NCI-H146 (cell line): ENCODE data around the gene EMX1.

ENCODE experiments used
- DNase-seq: peaks from one replicate; lab custom pipeline; 2025; lab: John Stamatoyannopoulos, UW

The EMX1 gene

DNA sequence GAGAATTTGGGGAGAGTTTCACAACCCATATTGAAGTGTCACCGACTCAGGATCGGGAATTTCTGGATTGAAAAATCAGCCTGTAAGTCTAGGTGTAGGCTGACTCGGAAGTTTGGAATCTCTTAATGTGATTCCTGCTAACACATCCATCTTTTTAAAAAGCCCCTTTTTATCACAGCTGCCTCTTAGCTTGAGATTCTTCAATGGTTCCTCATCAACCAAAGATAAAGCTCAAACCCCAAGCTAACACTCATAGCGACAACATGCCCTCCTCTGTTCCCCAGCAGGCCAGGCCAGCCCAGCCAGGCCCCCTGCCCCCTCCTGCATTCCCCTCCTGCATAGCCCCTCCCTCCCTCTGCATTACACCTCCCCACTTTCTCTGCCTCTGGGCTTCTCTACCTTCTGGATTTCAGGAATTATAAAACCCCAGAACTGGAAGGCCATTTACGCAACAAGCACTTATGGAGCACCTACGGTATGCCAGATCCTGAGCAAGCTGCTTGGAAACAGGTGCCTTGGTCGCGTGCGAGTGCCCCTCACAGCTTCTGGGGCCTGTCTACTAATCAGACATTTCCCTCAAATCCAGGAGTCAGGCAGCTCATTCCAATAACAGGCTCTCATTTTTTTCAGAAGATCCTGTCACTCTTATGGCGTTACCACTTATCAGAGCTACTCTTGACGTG, 63.4 kb downstream of the EMX1 start:
- no peak for DNase-seq

DNA sequence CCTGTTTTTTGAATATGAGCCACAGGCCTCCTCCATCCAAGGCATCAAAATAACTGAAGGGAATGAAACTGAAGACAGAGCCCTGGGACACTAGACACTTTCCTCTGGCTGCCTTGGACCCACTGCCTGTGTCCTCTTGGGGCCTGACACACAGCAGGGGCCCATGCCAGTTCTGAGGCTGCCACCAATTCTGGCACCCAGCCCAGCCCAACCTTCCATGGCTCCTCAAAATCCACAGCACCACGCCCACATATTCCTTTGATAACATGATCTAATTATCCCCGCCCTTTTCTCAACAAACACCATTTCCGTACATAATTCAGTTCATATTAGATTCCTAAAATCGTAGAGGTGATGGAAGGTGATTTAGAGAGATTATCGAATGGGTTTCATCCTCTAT, 64.2 kb downstream of the EMX1 start:
- peak; percentile 15 for DNase-seq

DNA sequence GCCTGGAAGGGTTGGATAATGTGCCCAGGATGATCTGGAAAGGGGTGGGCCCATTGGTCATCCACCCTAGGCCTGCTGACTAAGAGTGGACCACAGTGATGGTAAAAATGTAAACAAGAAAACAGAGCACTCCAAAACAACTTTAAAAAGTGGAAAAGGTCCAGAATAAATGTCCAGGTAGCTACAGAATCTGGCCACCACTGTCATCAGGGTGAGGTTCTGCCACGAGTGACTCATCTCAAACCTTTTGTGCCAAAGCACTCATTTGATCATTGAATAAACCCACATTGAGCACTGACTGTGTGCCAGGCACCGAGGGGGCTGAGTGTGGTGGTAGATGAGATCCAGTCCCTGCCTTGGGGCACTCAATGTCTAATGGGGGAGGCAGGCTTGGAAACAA, 64.9 kb downstream of the EMX1 start:
- no peak for DNase-seq

DNA sequence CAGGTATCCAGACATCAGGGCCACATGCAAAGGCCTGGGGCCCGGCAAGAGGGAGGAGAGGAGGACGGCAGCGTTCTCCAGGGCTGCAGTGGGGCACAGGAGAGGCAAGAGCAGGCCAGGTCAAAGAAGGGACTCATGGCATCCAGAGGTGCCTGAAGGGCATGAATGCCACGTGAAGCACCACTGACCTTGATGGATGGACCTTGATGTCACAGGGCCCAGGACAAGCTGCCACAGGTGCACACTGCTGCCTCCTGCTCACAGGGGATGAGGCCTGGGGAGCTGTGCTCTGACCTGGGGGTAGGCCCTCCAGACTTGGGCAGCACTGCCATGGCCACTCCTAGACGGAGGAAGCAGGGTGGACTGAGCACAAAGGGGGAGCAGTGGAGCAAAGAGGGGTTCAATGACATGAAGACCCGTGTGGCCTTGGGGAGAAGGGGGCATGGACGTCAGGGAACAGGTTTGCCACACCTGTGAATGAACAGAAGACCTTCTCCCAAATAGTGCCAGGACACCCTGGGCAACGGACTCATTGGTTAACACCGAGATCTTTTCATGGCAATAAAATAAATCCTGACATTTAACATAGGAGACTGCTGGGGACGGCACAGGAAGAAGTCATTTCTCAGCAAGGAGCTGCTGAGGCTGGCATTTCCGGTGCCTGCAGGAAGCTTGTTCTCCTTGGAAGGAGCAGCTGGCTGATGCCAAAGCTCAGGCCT, 65.6 kb downstream of the EMX1 start:
- no peak for DNase-seq

DNA sequence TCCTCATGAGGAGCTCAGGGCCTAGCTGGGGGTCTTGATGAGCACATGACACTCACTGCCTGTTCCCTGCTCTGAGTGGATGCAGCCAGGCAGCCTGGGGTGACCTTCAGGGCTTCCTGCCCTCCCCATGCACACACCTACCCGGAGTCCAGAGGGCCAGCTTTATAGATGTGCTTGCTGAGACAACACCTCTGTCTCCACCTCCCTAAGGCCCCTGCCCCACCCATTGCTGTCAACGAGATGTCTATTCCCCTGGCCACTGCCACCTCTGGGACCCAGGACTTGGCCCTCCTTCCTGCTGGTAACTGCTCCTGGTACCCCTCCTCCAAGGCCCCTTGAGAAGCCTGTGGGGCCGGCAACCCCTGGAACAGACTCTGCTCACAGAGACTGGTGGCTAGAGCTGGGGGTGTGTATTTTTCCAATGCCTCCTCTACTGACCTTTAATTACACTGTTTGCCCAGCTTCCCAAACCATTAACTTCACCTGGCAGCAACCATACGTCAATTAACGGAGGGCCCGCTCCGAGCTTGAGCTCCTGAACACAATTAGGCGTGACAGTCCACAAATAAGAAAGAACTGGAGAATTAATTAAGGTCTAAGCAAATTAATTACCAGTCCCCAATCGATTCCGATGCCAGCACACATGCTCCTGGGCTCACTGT, 66.3 kb downstream of the EMX1 start:
- DNase-seq, result peak; percentile 96

DNA sequence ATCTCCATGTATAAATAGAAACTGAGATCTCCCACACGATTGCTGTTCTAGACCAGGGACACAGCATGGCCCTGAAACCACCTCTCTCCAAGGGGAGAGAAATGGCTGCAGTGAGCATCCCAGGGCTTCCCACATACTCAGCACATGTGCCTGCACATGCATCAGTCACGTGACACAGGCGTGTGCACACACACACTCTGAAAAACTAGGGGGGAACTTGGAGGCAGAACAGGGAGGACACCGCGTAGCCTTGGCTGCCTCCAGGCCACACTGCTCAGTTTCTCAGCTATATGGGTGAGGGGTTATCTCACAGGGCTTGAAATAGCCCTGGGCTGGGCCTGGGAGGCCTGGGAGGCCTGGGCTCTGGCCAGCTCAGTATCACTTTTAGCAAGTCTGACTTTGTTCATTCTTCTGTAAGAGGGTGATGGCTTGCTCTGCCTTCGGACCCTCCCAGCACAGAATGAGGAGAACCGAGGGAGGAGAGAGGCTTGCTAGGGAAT, 66.9 kb downstream of the EMX1 start:
- DNase-seq, result no peak
